Esophagus muscularis mucosa (tissue), 4 donors: Measurements from ENCODE around the gene WDR59. TPM values are rescaled to one million over a fixed set of nuclear protein-coding genes. Genes with fewer than 3 reads are reported as not detected.

Experiments
- DNase-seq: peaks from one replicate; pipeline ENCODE4 v3.0.0-alpha.2; 2017; ENCODE audit errors: extremely low spot score
- H3K27ac ChIP-seq, 4 donors: fragments of 200-600 bp; sonication (generic); replicated peaks in 1 of 4; 1 replicate in 3 of 4; 2 replicates in 1 of 4; pipeline ENCODE4 v1.5.1; 2016 to 2019; ENCODE audit warnings: mild to moderate bottlenecking in 1 of 4
- H3K27me3 ChIP-seq, 4 donors: fragments of 200-600 bp; sonication (generic); one replicate each; pipeline versions ENCODE4 v1.5.1 to v1.6.0; 2016 to 2019
- H3K36me3 ChIP-seq, 4 donors: fragments of 200-600 bp; sonication (generic); one replicate each; pipeline ENCODE4 v1.5.1; 2016 to 2019
- H3K4me1 ChIP-seq, 4 donors: fragments of 200-600 bp; sonication (generic); one replicate each; pipeline ENCODE4 v1.5.1; 2016 to 2019
- H3K4me3 ChIP-seq, 4 donors: fragments of 200-600 bp; sonication (generic); 1 replicate in 2 of 4; 2 replicates in 2 of 4; pipeline ENCODE4 v1.5.1; 2016 to 2019; ENCODE audit warnings: mild to moderate bottlenecking in 4 of 4, moderate library complexity in 1 of 4
- H3K9me3 ChIP-seq, 4 donors: fragments of 200-600 bp; sonication (generic); 1 replicate in 3 of 4; 2 replicates in 1 of 4; pipeline ENCODE4 v1.5.1; 2016 to 2019
- EP300 ChIP-seq: sonication (generic); formaldehyde crosslinking; IDR thresholded peaks from one replicate; pipeline ENCODE4 v1.6.1; 2017; ENCODE audit warnings: antibody characterized with exemption
- POLR2A ChIP-seq: fragments of 450-650 bp; IDR thresholded peaks from one replicate; pipeline ENCODE4 v1.6.1; 2017; ENCODE audit warnings: antibody characterized with exemption, moderate library complexity, mild to moderate bottlenecking, low read depth
- POLR2AphosphoS5 ChIP-seq, 2 donors: sonication (generic); formaldehyde crosslinking; IDR thresholded peaks; one replicate each; pipeline ENCODE4 v1.6.1; 2017; ENCODE audit warnings: antibody characterized with exemption in 2 of 2
- WGBS: methylation state at CpG from one replicate; pipeline ENCODE4 v1.1.5; 2018; 5-methylcytosine and 5-hydroxymethylcytosine counted together
- intact Hi-C: fragments of 100-400 bp; cut with DNase I; formaldehyde crosslinking; loops from one replicate; pipeline ENCODE4 v1.15.1; 2023
- total RNA-seq, 4 donors: library from RNA; depleted of rRNA; stranded (reverse); fragments of >200 nt; gene quantifications; one replicate each; pipeline versions ENCODE4 v1.1.0 to v1.2.1, GENCODE V29; 2016
- TF ChIP-seq, protein P1 (sequence below), 3 experiments: fragments of 200-600 bp in 2 of 3; fragments of 450-650 bp in 1 of 3; sonication (generic) in 2 of 3; IDR thresholded peaks; one replicate each; pipeline ENCODE4 v1.5.1; 2017 to 2019; ENCODE audit warnings: antibody characterized with exemption in 3 of 3, mild to moderate bottlenecking in 2 of 3, moderate library complexity in 1 of 3

The WDR59 gene, protein sequence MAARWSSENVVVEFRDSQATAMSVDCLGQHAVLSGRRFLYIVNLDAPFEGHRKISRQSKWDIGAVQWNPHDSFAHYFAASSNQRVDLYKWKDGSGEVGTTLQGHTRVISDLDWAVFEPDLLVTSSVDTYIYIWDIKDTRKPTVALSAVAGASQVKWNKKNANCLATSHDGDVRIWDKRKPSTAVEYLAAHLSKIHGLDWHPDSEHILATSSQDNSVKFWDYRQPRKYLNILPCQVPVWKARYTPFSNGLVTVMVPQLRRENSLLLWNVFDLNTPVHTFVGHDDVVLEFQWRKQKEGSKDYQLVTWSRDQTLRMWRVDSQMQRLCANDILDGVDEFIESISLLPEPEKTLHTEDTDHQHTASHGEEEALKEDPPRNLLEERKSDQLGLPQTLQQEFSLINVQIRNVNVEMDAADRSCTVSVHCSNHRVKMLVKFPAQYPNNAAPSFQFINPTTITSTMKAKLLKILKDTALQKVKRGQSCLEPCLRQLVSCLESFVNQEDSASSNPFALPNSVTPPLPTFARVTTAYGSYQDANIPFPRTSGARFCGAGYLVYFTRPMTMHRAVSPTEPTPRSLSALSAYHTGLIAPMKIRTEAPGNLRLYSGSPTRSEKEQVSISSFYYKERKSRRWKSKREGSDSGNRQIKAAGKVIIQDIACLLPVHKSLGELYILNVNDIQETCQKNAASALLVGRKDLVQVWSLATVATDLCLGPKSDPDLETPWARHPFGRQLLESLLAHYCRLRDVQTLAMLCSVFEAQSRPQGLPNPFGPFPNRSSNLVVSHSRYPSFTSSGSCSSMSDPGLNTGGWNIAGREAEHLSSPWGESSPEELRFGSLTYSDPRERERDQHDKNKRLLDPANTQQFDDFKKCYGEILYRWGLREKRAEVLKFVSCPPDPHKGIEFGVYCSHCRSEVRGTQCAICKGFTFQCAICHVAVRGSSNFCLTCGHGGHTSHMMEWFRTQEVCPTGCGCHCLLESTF
- total RNA-seq: 10 to 100 TPM; 15.7 to 27.2 (median 18.6) TPM

GRCh38 chr16:74984529-74985296 lies at the start of gene WDR59:
Gene WDR59, minus strand, starts transcription at chr16:74985123. Its CDS starts 106 bp downstream, at chr16:74985017.
- Histone ChIP-seq H3K36me3 (no peaks in the 10 kb centered on the region), H3K4me1 (peaks cover 4 to 30% (median 23%) of the 10 kb centered on the region in 4 donors), H3K4me3 (peak within 1 kb of the TSS; percentile 73 to 99 (median 88)), H3K27me3 (no peaks in the 10 kb centered on the region), H3K9me3 (no peaks in the 10 kb centered on the region), H3K27ac (peak within 1 kb of the TSS; percentile 78 to 80 (median 79))
- peak; percentile 100 for DNase-seq
- 4% methylated on average over 13 of the region's 68 CpGs for WGBS
- TF ChIP-seq EP300: no peak
- TF ChIP-seq, protein P1, sequence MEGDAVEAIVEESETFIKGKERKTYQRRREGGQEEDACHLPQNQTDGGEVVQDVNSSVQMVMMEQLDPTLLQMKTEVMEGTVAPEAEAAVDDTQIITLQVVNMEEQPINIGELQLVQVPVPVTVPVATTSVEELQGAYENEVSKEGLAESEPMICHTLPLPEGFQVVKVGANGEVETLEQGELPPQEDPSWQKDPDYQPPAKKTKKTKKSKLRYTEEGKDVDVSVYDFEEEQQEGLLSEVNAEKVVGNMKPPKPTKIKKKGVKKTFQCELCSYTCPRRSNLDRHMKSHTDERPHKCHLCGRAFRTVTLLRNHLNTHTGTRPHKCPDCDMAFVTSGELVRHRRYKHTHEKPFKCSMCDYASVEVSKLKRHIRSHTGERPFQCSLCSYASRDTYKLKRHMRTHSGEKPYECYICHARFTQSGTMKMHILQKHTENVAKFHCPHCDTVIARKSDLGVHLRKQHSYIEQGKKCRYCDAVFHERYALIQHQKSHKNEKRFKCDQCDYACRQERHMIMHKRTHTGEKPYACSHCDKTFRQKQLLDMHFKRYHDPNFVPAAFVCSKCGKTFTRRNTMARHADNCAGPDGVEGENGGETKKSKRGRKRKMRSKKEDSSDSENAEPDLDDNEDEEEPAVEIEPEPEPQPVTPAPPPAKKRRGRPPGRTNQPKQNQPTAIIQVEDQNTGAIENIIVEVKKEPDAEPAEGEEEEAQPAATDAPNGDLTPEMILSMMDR (IDR thresholded peaks at IDR 0.05): no peak
- TF ChIP-seq POLR2AphosphoS5 (IDR thresholded peaks at IDR 0.05): peak; percentile 77 to 89
- no peak for TF ChIP-seq POLR2A
- intact Hi-C loops: no loop called here

GRCh38 chr16:75032655-75033054 lies 47.7 kb upstream of the WDR59 start:
- TF ChIP-seq POLR2A (no peak), POLR2AphosphoS5 (IDR thresholded peaks at IDR 0.05) (no peak)
- TF ChIP-seq, protein P1 (IDR thresholded peaks at IDR 0.05): no peak
- DNase-seq: no peak
- intact Hi-C loops: no loop called here
- Histone ChIP-seq H3K4me3 (no peak overlapping the region), H3K4me1 (peaks cover 1 to 13% (median 5%) of the 10 kb centered on the region in 4 donors), H3K27ac (no peak overlapping the region), H3K36me3 (no peaks in the 10 kb centered on the region), H3K27me3 (no peaks in the 10 kb centered on the region), H3K9me3 (peaks cover 0 to 3% (median 0%) of the 10 kb centered on the region in 4 donors)

- intact Hi-C loops: no loop called here
- Histone ChIP-seq H3K4me1 (peaks cover 21 to 37% (median 28%) of the 10 kb centered on the region in 4 donors), H3K27ac (no peak overlapping the region), H3K9me3 (no peaks in the 10 kb centered on the region), H3K27me3 (no peaks in the 10 kb centered on the region), H3K4me3 (no peak overlapping the region), H3K36me3 (no peaks in the 10 kb centered on the region)
- no peak for DNase-seq
- TF ChIP-seq POLR2A (no peak), POLR2AphosphoS5 (IDR thresholded peaks at IDR 0.05) (no peak), EP300 (no peak)
- TF ChIP-seq, protein P1 (IDR thresholded peaks at IDR 0.05): no peak
Measured at GRCh38 chr16:75029854-75030253, 44.9 kb upstream of the WDR59 start.

GRCh38 chr16:75028544-75029135 lies 43.7 kb upstream of the WDR59 start:
- TF ChIP-seq, protein P1 (IDR thresholded peaks at IDR 0.05): no peak
- no peak for TF ChIP-seq POLR2A
- TF ChIP-seq EP300: no peak
- no peak for TF ChIP-seq POLR2AphosphoS5 (IDR thresholded peaks at IDR 0.05)
- 85% methylated on average over 4 of the region's 4 CpGs for WGBS
- intact Hi-C loops: no loop called here

More at GRCh38 chr16:75028544-75029135, 43.7 kb upstream of the WDR59 start:
- no peak for DNase-seq
- no peaks in the 10 kb centered on the region for H3K27me3 ChIP-seq
- no peak overlapping the region for H3K27ac ChIP-seq
- H3K9me3 ChIP-seq: no peaks in the 10 kb centered on the region
- H3K4me3 ChIP-seq: no peak overlapping the region
- H3K36me3 ChIP-seq: no peaks in the 10 kb centered on the region
- H3K4me1 ChIP-seq: peaks cover 21 to 39% (median 32%) of the 10 kb centered on the region in 4 donors
